ENCODE data around the gene GRAMD4.

The GRAMD4 gene

GRCh38 chr22:46598737-46599424, 21.3 kb upstream of the GRAMD4 start:
- DNase-seq = peak; percentile 26 to 30

GRCh38 chr22:46600273-46600796, 19.9 kb upstream of the GRAMD4 start:
- DNase-seq = no peak

GRCh38 chr22:46602025-46602424, 18.2 kb upstream of the GRAMD4 start:
- DNase-seq = peak; percentile 34 to 49

- DNase-seq = peak; percentile 99
These were observed 15.9 kb upstream of the GRAMD4 start for GRCh38 chr22:46604306-46604690.

- DNase-seq = no peak
These were observed 15.1 kb upstream of the GRAMD4 start for GRCh38 chr22:46605117-46605516.

- DNase-seq = no peak
These were observed 13.3 kb upstream of the GRAMD4 start for GRCh38 chr22:46606886-46607285.

GRCh38 chr22:46607483-46608114, 12.6 kb upstream of the GRAMD4 start:
- DNase-seq = no peak

GRCh38 chr22:46609175-46609690, 11.0 kb upstream of the GRAMD4 start:
- DNase-seq = no peak

GRCh38 chr22:46609724-46610201, 10.4 kb upstream of the GRAMD4 start:
- no peak for DNase-seq

- DNase-seq = peak in 1 of 2 experiments; percentile 13
These were observed 9.8 kb upstream of the GRAMD4 start for GRCh38 chr22:46610356-46610755.

- DNase-seq = no peak
These were observed 9.0 kb upstream of the GRAMD4 start for GRCh38 chr22:46611189-46611588.

- no peak for DNase-seq
These were observed 7.8 kb upstream of the GRAMD4 start for GRCh38 chr22:46612341-46612903.

GRCh38 chr22:46612904-46613605, 7.1 kb upstream of the GRAMD4 start:
- no peak for DNase-seq

GRCh38 chr22:46613606-46614021, 6.6 kb upstream of the GRAMD4 start:
- DNase-seq = no peak

- no peak for DNase-seq
These were observed 5.9 kb upstream of the GRAMD4 start for GRCh38 chr22:46614025-46614931.

GRCh38 chr22:46617207-46617985, 2.8 kb upstream of the GRAMD4 start:
- DNase-seq = no peak

- no peak for DNase-seq
These were observed 2.1 kb upstream of the GRAMD4 start for GRCh38 chr22:46617986-46618647.

- DNase-seq = no peak
These were observed 1.5 kb upstream of the GRAMD4 start for GRCh38 chr22:46618667-46619066.

- no peak for DNase-seq
These were observed 851 bp upstream of the GRAMD4 start for GRCh38 chr22:46619240-46619829.

- no peak for DNase-seq
These were observed 529 bp downstream of the GRAMD4 start for GRCh38 chr22:46620588-46621242.

Data from Kasumi-1 (cell line).